Ascending aorta (tissue), 2 donors: ENCODE results near the gene FERMT3. TPM values are rescaled to one million over a fixed set of nuclear protein-coding genes. Genes with fewer than 3 reads are reported as not detected.

Experiments
- DNase-seq, 2 donors: peaks; one replicate each; pipeline ENCODE4 v3.0.0-alpha.2; 2019; ENCODE audit warnings: low spot score in 2 of 2
- H3K27ac ChIP-seq, 2 donors: fragments of 200-600 bp; sonication (generic); one replicate each; pipeline ENCODE4 v1.5.1; 2016 to 2017; ENCODE audit warnings: mild to moderate bottlenecking in 1 of 2
- H3K27me3 ChIP-seq: fragments of 200-600 bp; sonication (generic); one replicate; pipeline ENCODE4 v1.5.1; 2017
- H3K36me3 ChIP-seq, 2 donors: fragments of 200-600 bp; sonication (generic); one replicate each; pipeline ENCODE4 v1.5.1; 2016
- H3K4me1 ChIP-seq, 2 donors: fragments of 200-600 bp; sonication (generic); one replicate each; pipeline ENCODE4 v1.5.1; 2016 to 2017; ENCODE audit warnings: mild to moderate bottlenecking in 1 of 2
- H3K4me3 ChIP-seq, 2 donors: fragments of 200-600 bp; sonication (generic); one replicate each; pipeline ENCODE4 v1.5.1; 2016 to 2017; ENCODE audit warnings: mild to moderate bottlenecking in 1 of 2
- H3K9me3 ChIP-seq, 2 donors: fragments of 200-600 bp; sonication (generic); one replicate each; pipeline ENCODE4 v1.5.1; 2016
- CTCF ChIP-seq, 3 experiments: fragments of 200-600 bp in 2 of 3; fragments of 450-650 bp in 1 of 3; sonication (generic) in 2 of 3; IDR thresholded peaks; one replicate each; pipeline ENCODE4 v1.5.1; 2016 to 2019; ENCODE audit warnings: antibody characterized with exemption in 3 of 3, mild to moderate bottlenecking in 1 of 3, moderate library complexity in 1 of 3
- intact Hi-C: fragments of 100-400 bp; cut with DNase I; formaldehyde crosslinking; loops from one replicate; pipeline ENCODE4 v1.15.1; 2023
- total RNA-seq: library from RNA; depleted of rRNA; stranded (reverse); fragments of >200 nt; gene quantifications from one replicate; pipeline ENCODE4 v1.1.0, GENCODE V29; 2016

The FERMT3 gene
- total RNA-seq, 1 donor from 2014 or later = 55.2 TPM

GRCh38 chr11:64247729-64248531, 41.4 kb downstream of the FERMT3 start:
- H3K36me3 ChIP-seq = peaks cover 11 to 13% of the 10 kb centered on the region in 2 donors
- no peak for DNase-seq
- H3K27me3 ChIP-seq = no peaks in the 10 kb centered on the region
- peaks cover 20 to 28% of the 10 kb centered on the region in 2 donors for H3K4me1 ChIP-seq
- no peaks in the 10 kb centered on the region for H3K9me3 ChIP-seq
- intact Hi-C loops = no loop called here
- no peak for TF ChIP-seq CTCF (IDR thresholded peaks at IDR 0.05)
- H3K4me3 ChIP-seq = peak overlapping the region; percentile 68 to 79
- peak overlapping the region; percentile 75 to 83 for H3K27ac ChIP-seq

GRCh38 chr11:64248578-64248977, 42.1 kb downstream of the FERMT3 start:
- no peak for DNase-seq
- Histone ChIP-seq H3K4me1 (peaks cover 22 to 30% of the 10 kb centered on the region in 2 donors), H3K4me3 (no peak overlapping the region), H3K27me3 (no peaks in the 10 kb centered on the region), H3K27ac (no peak overlapping the region), H3K9me3 (no peaks in the 10 kb centered on the region), H3K36me3 (peaks cover 6 to 9% of the 10 kb centered on the region in 2 donors)
- intact Hi-C loops = no loop called here
- no peak for TF ChIP-seq CTCF (IDR thresholded peaks at IDR 0.05)

GRCh38 chr11:64249038-64249437, 42.5 kb downstream of the FERMT3 start:
- Histone ChIP-seq H3K4me3 (no peak overlapping the region), H3K9me3 (no peaks in the 10 kb centered on the region), H3K4me1 (peaks cover 22 to 34% of the 10 kb centered on the region in 2 donors), H3K27me3 (no peaks in the 10 kb centered on the region), H3K27ac (no peak overlapping the region), H3K36me3 (peaks cover 2 to 4% of the 10 kb centered on the region in 2 donors)
- intact Hi-C loops = no loop called here
- no peak for TF ChIP-seq CTCF (IDR thresholded peaks at IDR 0.05)
- DNase-seq = no peak

- Histone ChIP-seq H3K9me3 (no peaks in the 10 kb centered on the region), H3K27ac (no peak overlapping the region), H3K36me3 (peaks cover 5 to 6% of the 10 kb centered on the region in 2 donors), H3K4me3 (no peak overlapping the region), H3K4me1 (peaks cover 22 to 32% of the 10 kb centered on the region in 2 donors), H3K27me3 (no peaks in the 10 kb centered on the region)
- intact Hi-C loops = no loop called here
- no peak for DNase-seq
- no peak for TF ChIP-seq CTCF (IDR thresholded peaks at IDR 0.05)
Measured at GRCh38 chr11:64249563-64250414, 43.3 kb downstream of the FERMT3 start.

GRCh38 chr11:64250415-64251015, 44.0 kb downstream of the FERMT3 start:
- Histone ChIP-seq H3K9me3 (no peaks in the 10 kb centered on the region), H3K4me1 (peaks cover 19 to 29% of the 10 kb centered on the region in 2 donors), H3K27me3 (no peaks in the 10 kb centered on the region), H3K36me3 (peaks cover 12 to 13% of the 10 kb centered on the region in 2 donors), H3K4me3 (peak overlapping the region; percentile 74 to 86), H3K27ac (peak overlapping the region in 1 of 2 donors; percentile 20)
- no peak for DNase-seq
- no peak for TF ChIP-seq CTCF (IDR thresholded peaks at IDR 0.05)
- intact Hi-C loops = loop anchor here (1.0 kb wide), 2 partner anchors 19 to 54 kb away; no protein-coding TSS in a partner anchor
